K562 (cell line): ENCODE measurements around the gene KLF13. TPM values are rescaled to one million over a fixed set of nuclear protein-coding genes. Genes with fewer than 3 reads are reported as not detected.

ENCODE experiments used
- ATAC-seq: fragments of 200-7000 bp; cut with Tn5 transposase; 3 replicates; pipeline ENCODE4 v1.9.1; 2020; ENCODE audit warnings: moderate library complexity
- BruUV-seq: library from RNA; stranded (reverse); fragments of 400-500 nt; replicated peaks from 2 replicates; lab custom pipeline; 2021; lab: Mats Ljungman, UMichigan
- CTCF ChIA-PET: fragments of 300-600 bp; formaldehyde crosslinking; extraction: SDS; loops from one replicate; lab custom pipeline; 2021; ENCODE audit warnings: low intra/inter-chr PET ratio; lab: Yijun Ruan, JAX
- POLR2A ChIA-PET: fragments of 300-600, 350-650 bp; sonication (Branson Sonifier 250); formaldehyde crosslinking; extraction: SDS; loops from one replicate; lab custom pipeline; 2021; ENCODE audit warnings: antibody characterized with exemption, inconsistent platforms; lab: Yijun Ruan, JAX
- DNase-seq, 4 experiments: peaks; one replicate each; pipeline versions ENCODE4 v3.0.0 to v3.0.0-alpha.2; 2011 to 2018; ENCODE audit warnings: low spot score in 3 of 4, mixed read lengths in 3 of 4; ENCODE audit errors: extremely low read depth in 1 of 4
- FAIRE-seq: peaks from 2 replicates; lab custom pipeline; 2011; peaks lifted over from hg19 to GRCh38; lab: Jason Lieb, UNC
- H2AFZ ChIP-seq: 2 replicates; pipeline ENCODE4 v1.6.0; 2011; ENCODE audit warnings: low read depth, low read length, control low read depth, inconsistent platforms
- H3K27ac ChIP-seq: fragments of 200-600 bp; 3 replicates; pipeline ENCODE4 v1.8.0; 2011; ENCODE audit warnings: low read depth, mild to moderate bottlenecking, control low read depth, inconsistent platforms, low read length, moderate library complexity, mixed read lengths; ENCODE audit errors: extremely low read depth
- H3K27me3 ChIP-seq, 2 experiments: fragments of 300-600 bp in 1 of 2; 2 replicates in 1 of 2; 3 replicates in 1 of 2; pipeline versions ENCODE4 v1.6.0 to v1.8.0; 2011; ENCODE audit warnings: inconsistent platforms in 2 of 2, low read length in 2 of 2, mild to moderate bottlenecking in 1 of 2, mixed read lengths in 1 of 2, moderate library complexity in 1 of 2; ENCODE audit not compliant: control insufficient read depth in 2 of 2, insufficient read depth in 2 of 2
- H3K36me3 ChIP-seq: fragments of 300-600 bp; 3 replicates; pipeline ENCODE4 v1.8.0; 2011; ENCODE audit warnings: mild to moderate bottlenecking, low read length, inconsistent platforms; ENCODE audit not compliant: control insufficient read depth, insufficient read depth
- H3K4me1 ChIP-seq, 2 experiments: fragments of 200-600 bp in 1 of 2; replicated peaks in 1 of 2; 2 replicates in 1 of 2; 3 replicates in 1 of 2; pipeline versions ENCODE4 v1.5.1 to v1.8.0; 2011; ENCODE audit warnings: inconsistent platforms in 2 of 2, low read length in 2 of 2, mild to moderate bottlenecking in 1 of 2, mixed read lengths in 1 of 2, moderate library complexity in 1 of 2; ENCODE audit not compliant: control insufficient read depth in 2 of 2, insufficient read depth in 2 of 2
- H3K4me2 ChIP-seq: 2 replicates; pipeline ENCODE4 v1.6.1; 2011; ENCODE audit warnings: low read length, control low read depth, inconsistent platforms, mixed read lengths; ENCODE audit not compliant: insufficient read depth
- H3K4me3 ChIP-seq: fragments of 200-600 bp; sonication (generic), shearing (Covaris generic); 2 replicates; pipeline ENCODE4 v1.5.1; 2016; ENCODE audit warnings: control low read depth, inconsistent platforms
- H3K79me2 ChIP-seq: fragments of 200-600 bp; 3 replicates; pipeline ENCODE4 v1.8.0; 2011; ENCODE audit warnings: low read length, inconsistent platforms; ENCODE audit not compliant: control insufficient read depth, insufficient read depth
- H3K9ac ChIP-seq, 2 experiments: 2 replicates each; pipeline versions ENCODE4 v1.6.0 to v1.6.1; 2011; ENCODE audit warnings: low read depth in 2 of 2, low read length in 2 of 2, control low read depth in 1 of 2, inconsistent platforms in 1 of 2, mild to moderate bottlenecking in 1 of 2, mixed read lengths in 1 of 2; ENCODE audit not compliant: insufficient read depth in 1 of 2
- H3K9me1 ChIP-seq: one replicate; pipeline ENCODE4 v1.6.0; 2011; ENCODE audit warnings: inconsistent platforms, mild to moderate bottlenecking, low read length, moderate library complexity; ENCODE audit not compliant: control insufficient read depth, insufficient read depth
- H3K9me3 ChIP-seq: replicated peaks from 2 replicates; pipeline ENCODE4 v1.5.1; 2011; ENCODE audit warnings: low read depth, low read length, inconsistent platforms; ENCODE audit not compliant: control insufficient read depth, insufficient read depth
- H4K20me1 ChIP-seq: replicated peaks from 2 replicates; pipeline ENCODE4 v1.6.1; 2011; ENCODE audit warnings: low read length, inconsistent platforms, mixed read lengths; ENCODE audit not compliant: control insufficient read depth, insufficient read depth
- ATF2 ChIP-seq: sonication (generic); formaldehyde crosslinking; IDR thresholded peaks from 2 replicates; pipeline ENCODE4 v1.8.1; 2022; ENCODE audit warnings: missing genetic modification reagents
- CEBPZ ChIP-seq: fragments of 150-350 bp; IDR thresholded peaks from 2 replicates; pipeline ENCODE4 v1.6.1; 2014; ENCODE audit warnings: low read depth, mild to moderate bottlenecking, low read length, borderline replicate concordance
- ESRRB ChIP-seq: fragments of 250-450 bp; sonication (Bioruptor Pico); IDR thresholded peaks from 2 replicates; pipeline ENCODE4 v1.5.0; 2020; ENCODE audit warnings: mild to moderate bottlenecking, moderate library complexity, borderline replicate concordance
- FOS ChIP-seq: IDR thresholded peaks from 3 replicates; pipeline ENCODE4 v1.6.1; 2011; ENCODE audit not compliant: insufficient read length; ENCODE audit errors: extremely low read depth
- FOXJ2 ChIP-seq: fragments of 200-800 bp; sonication (Bioruptor generic); IDR thresholded peaks from 2 replicates; pipeline ENCODE4 v1.6.1; 2016; ENCODE audit warnings: missing genetic modification characterization, missing compliant biosample characterization
- HDAC3 ChIP-seq: fragments of 450-650 bp; IDR thresholded peaks from 2 replicates; pipeline ENCODE4 v1.6.1; 2018; ENCODE audit warnings: borderline replicate concordance, mild to moderate bottlenecking, moderate library complexity; ENCODE audit not compliant: partially characterized antibody
- HIVEP1 ChIP-seq: fragments of 250-450 bp; sonication (Bioruptor Pico); IDR thresholded peaks from 2 replicates; pipeline ENCODE4 v1.4.0; 2020; ENCODE audit warnings: mild to moderate bottlenecking
- JUNB ChIP-seq: fragments of 450-650 bp; formaldehyde crosslinking; conservative IDR thresholded peaks from 2 replicates; pipeline ENCODE4 v1.4.0; 2020; ENCODE audit warnings: mild to moderate bottlenecking
- MAFG ChIP-seq: fragments of 450-650 bp; conservative IDR thresholded peaks from 2 replicates; pipeline ENCODE4 v1.6.1; 2016; ENCODE audit warnings: missing genetic modification characterization, missing compliant biosample characterization
- NELFE ChIP-seq: IDR thresholded peaks from 2 replicates; pipeline ENCODE4 v1.6.1; 2011; ENCODE audit warnings: mild to moderate bottlenecking; ENCODE audit not compliant: insufficient read depth, insufficient read length
- NFYB ChIP-seq: IDR thresholded peaks from 2 replicates; pipeline ENCODE4 v1.6.1; 2011; ENCODE audit warnings: mild to moderate bottlenecking, moderate library complexity; ENCODE audit not compliant: insufficient read length; ENCODE audit errors: extremely low read depth
- PTRF ChIP-seq: fragments of 450-650 bp; IDR thresholded peaks from 2 replicates; pipeline ENCODE4 v1.6.1; 2016; ENCODE audit warnings: mild to moderate bottlenecking, missing genetic modification characterization, missing compliant biosample characterization
- SAFB ChIP-seq: fragments of 200-400 bp; formaldehyde crosslinking; IDR thresholded peaks from 2 replicates; pipeline ENCODE4 v1.6.1; 2017; ENCODE audit warnings: low read depth, low read length, borderline replicate concordance
- THAP12 ChIP-seq: fragments of 250-450 bp; sonication (Bioruptor Pico); IDR thresholded peaks from 2 replicates; pipeline ENCODE4 v1.9.0; 2021; ENCODE audit warnings: mild to moderate bottlenecking, inconsistent platforms
- ZFX ChIP-seq: sonication (generic); formaldehyde crosslinking; IDR thresholded peaks from 2 replicates; pipeline ENCODE4 v1.8.0; 2022; ENCODE audit warnings: mild to moderate bottlenecking, missing genetic modification reagents, moderate library complexity
- ZNF134 ChIP-seq: fragments of 250-450 bp; sonication (Bioruptor Pico); conservative IDR thresholded peaks from 2 replicates; pipeline ENCODE4 v1.4.0; 2020
- ZNF699 ChIP-seq: fragments of 250-450 bp; sonication (Bioruptor Pico); IDR thresholded peaks from 2 replicates; pipeline ENCODE4 v1.8.0; 2021; ENCODE audit warnings: mild to moderate bottlenecking, moderate library complexity; ENCODE audit not compliant: insufficient replicate concordance
- WGBS: fragments of 100-300 bp; shearing (Covaris generic); methylation state at CpG from one replicate; pipeline ENCODE4 v1.1.6; 2016; ENCODE audit warnings: low coverage, mixed read lengths; ENCODE audit not compliant: insufficient coverage; ENCODE audit errors: missing lambda C conversion rate; 5-methylcytosine and 5-hydroxymethylcytosine counted together
- in situ Hi-C: fragments of 300-500 bp; cut with MboI; formaldehyde crosslinking; loops from 4 replicates; pipeline ENCODE4 v1.15.0; 2018; ENCODE audit warnings: inconsistent platforms, mixed read lengths
- intact Hi-C: fragments of 100-400 bp; cut with micrococcal nuclease; formaldehyde crosslinking; loops from 2 replicates; pipeline ENCODE4 v1.14.2; 2022
- polyA plus RNA-seq, 8 experiments: library from polyadenylated mRNA; depleted of rRNA in 4 of 8; stranded (reverse) in 5 of 8; unstranded in 3 of 8; fragments of >200 nt; fragmentation: Nextera tagmentation in 2 of 8; fragmentation: Illumina TruSeq in 1 of 8; extraction: Ambion mirVana in 2 of 8; extraction: Trizol in 1 of 8; gene quantifications; 2 replicates each; pipeline versions ENCODE4 v1.2.1 to v1.2.3, GENCODE V29; 2011 to 2014; ENCODE audit warnings: inconsistent platforms in 1 of 8, missing spikeins in 1 of 8
- total RNA-seq, 7 experiments: library from RNA; depleted of rRNA in 6 of 7; stranded (reverse); fragments of >200 nt in 6 of 7; fragmentation: Illumina TruSeq in 2 of 7; extraction: Trizol in 2 of 7; gene quantifications; 2 replicates each; pipeline versions ENCODE4 v1.2.1 to v1.2.3, GENCODE V29; 2011 to 2021; ENCODE audit warnings: low replicate concordance in 1 of 7

Gene KLF13
- total and polyA plus RNA-seq, 9 of the 15 experiments (the other 6 are each of a cell fraction or from before 2014, with no cell fraction given) = 1.8 to 10.5 (median 4.8) TPM

- TF ChIP-seq ZNF699 (CRISPR knock-in tag) (no peak), FOS (no peak), JUNB (CRISPR knock-in tag) (no peak), ESRRB (no peak), NELFE (no peak), SAFB (no peak), CEBPZ (no peak), HIVEP1 (CRISPR knock-in tag) (no peak), ZNF134 (CRISPR knock-in tag) (no peak), PTRF (tag) (no peak), NFYB (no peak), THAP12 (CRISPR knock-in tag) (no peak), HDAC3 (no peak), ATF2 (CRISPR knock-in tag) (no peak), MAFG (tag) (no peak), FOXJ2 (tag) (no peak), ZFX (CRISPR knock-in tag) (no peak)
- TF ChIP-seq, all 486 proteins: peak for 0
- Histone ChIP-seq H4K20me1 (peaks cover 53% of the 10 kb centered on the region), H2AFZ (no peak overlapping the region), H3K4me3 (no peak overlapping the region), H3K9me3 (no peaks in the 10 kb centered on the region), H3K36me3 (no peaks in the 10 kb centered on the region), H3K79me2 (no peaks in the 10 kb centered on the region; the same call in 2 of the 3 replicates), H3K9ac (no peak overlapping the region), H3K27me3 (peaks cover 0 to 13% of the 10 kb centered on the region in 2 experiments; a peak in 2 of 5 replicates), H3K9me1 (no peaks in the 10 kb centered on the region), H3K4me1 (peaks cover 0 to 40% of the 10 kb centered on the region in 2 experiments; a peak in 3 of 5 replicates), H3K27ac (no peak overlapping the region), H3K4me2 (no peak overlapping the region)
- in situ Hi-C loops = no loop called here
- FAIRE-seq = no peak
- intact Hi-C loops = no loop called here
- BruUV-seq = no TSS peak
- ChIA-PET POLR2A (interaction anchor here (0.6 kb wide), 2 partner anchors 19 to 42 kb away, joined by 3 to 4 read pairs; no protein-coding TSS in a partner anchor), CTCF (no interaction called here)
- no peak for DNase-seq
- ATAC-seq = no peak
- 10% methylated on average over 4 of the region's 4 CpGs for WGBS
Measured at GRCh38 chr15:31344266-31344665, 17.6 kb downstream of the KLF13 start.
